GM18519 (cell line): ENCODE data around the gene C21orf58.

Experiments
- ATAC-seq: cut with Tn5 transposase; IDR thresholded peaks from one replicate; pipeline ENCODE4 v1.9.1; 2021; ENCODE audit warnings: mild to moderate bottlenecking, moderate library complexity; ENCODE audit not compliant: unreplicated experiment, low FRiP score

The C21orf58 gene

DNA sequence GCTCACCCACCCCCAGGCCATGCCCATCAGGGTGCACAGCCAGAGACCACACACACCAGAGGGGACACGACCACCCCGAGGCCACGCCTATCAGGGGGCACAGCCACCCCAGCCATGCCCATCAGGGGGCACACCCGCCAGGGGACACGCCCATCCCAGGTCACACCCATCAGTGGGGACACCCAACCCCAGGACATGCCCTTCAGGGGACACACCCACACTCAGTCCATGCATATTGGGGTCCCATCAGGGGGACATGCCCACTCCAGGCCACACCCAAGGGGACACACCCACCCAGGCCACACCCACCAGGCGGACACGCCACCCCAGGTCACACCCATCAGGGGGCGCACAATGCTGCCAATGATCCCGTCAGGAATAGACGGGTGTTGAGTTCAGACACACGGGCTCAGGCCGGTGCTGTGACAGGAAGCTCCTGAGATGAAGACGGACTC lies 59.0 kb downstream of the C21orf58 start:
- ATAC-seq, result no peak

DNA sequence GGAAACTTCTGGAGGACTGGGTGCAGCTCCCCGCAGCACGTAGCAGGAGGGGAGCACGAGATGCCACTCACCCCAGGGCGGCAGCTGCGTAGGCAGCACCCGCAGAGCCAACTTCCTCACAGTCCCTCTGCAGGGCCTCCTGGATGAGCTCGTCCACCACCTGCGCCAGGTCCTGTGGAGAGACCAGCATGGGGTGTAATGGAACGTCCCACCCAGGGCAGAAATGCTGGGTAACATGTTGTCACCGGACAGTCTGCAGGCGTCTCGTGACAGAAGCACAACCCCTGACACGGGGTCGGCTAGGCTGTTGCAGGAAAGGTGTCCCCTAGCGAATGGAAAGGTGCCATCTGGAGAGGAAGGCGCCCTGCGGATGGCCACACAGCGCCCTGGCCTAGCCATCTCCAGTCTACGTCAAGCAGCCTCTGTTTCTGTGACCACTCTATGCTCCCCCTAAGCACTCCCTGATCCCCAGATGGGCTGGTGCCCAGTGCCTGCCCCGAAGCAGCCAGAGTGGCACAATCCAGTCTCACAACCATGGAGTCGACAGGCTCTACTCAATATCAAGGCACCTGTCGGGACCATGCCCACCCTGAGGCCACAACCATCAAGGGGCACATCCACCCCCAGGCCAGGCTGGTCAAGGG lies 59.5 kb downstream of the C21orf58 start:
- no peak for ATAC-seq

DNA sequence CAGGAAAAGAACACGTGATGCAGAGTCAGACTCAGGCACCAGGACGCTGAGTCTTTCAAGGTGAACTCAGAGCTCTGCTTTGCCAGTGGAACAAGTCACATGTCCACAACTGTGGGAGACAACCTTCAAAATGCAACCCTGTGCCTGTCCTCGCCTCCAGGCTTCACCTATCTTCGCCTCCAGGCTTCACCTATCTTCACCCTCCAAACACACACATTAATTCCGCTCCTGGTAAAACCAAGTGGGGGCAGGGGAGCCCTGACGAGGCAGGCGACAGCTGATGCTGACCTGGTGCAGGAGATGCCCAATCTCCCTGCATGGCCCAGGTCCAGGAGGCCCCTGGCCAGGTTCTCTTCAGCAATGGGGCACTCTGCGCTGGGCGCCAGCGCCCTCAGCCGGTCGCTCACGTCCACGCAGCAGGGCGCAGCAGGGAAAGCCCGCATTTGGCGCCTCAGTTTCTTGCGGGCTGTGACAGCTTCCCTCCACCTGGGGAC lies 67.1 kb downstream of the C21orf58 start:
- no peak for ATAC-seq

DNA sequence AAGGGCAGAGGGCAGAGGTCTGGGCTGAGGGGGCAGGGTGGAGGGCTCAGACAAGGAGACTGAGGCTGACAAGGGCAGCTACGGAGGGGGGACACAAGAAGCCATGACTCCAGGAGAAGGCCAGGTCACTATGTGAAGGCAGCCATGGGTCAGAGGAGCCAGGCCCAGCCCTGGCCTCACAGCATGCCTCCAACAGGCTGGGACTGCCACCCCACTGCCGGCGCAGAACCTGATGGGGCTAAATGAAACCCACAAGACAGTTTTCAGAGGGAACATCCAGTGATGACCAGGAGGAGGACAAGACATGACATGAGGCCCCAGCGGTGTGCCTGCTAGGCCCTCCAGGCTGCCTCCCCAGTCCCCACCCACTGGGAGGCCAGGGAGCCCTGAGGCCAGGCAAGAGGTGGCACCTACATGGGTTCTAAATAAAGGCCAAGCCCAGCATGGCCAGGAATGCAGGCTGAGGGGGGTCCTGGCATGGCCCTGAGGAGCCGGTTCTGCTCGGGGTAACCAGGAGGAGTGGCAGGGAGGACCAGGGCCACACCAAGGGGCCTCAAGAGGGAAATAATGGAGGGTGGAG lies 67.8 kb downstream of the C21orf58 start:
- ATAC-seq, result no peak

DNA sequence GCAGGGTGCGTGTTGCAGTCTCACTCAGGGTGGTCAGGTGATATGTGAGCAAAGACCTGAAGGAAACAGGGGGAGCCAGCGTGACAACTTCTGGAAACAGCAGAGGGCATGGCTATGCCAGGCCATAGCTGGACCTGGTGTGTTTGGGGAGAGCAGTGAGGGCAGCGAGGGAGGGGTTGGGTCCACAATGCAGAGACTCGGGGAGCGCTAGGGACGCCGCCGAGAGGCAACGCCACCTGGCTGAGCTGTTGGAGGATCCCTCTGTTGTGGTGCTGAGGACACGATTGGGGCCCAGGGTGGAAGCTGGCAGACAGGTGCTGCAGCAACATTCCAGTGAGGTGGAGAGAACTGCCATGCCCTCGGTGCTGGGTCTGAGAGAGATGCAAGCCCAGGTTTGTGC lies 68.5 kb downstream of the C21orf58 start:
- no peak for ATAC-seq

DNA sequence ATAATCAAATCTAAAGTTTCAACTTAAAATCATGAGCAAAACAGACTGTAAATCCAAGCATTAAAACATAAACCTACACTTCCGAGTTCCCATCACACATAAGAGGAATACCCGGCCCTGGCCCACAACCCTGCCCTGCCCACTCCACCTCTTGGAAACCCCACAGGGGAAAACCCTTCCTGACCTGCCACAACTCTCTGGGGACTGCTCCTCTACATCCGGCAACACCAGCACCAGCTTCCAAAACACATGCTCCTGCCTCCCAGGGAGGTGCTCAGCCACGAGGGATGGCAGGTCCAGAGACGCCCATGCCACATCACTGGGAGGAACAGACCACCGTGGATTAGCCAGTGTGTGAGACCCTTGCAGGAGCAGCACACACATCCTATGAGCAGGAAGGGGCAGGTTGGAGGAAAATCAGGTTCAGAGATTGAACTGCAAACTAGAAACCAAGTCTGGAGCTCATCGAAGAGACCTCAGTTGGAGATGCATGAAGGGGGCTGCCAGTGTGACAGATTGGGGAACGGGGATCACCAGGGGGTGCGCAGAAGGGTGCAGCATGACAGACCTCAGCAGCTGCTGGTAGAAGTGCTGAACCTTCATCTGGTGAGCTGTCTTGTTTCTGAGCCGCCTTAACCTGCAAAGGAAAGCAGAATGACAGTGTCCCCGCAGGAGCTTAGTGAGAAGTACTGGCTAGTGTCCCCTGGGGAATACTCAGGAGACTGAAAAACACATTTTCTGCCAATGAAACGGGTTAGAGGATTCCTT lies 69.3 kb downstream of the C21orf58 start:
- ATAC-seq, result no peak

DNA sequence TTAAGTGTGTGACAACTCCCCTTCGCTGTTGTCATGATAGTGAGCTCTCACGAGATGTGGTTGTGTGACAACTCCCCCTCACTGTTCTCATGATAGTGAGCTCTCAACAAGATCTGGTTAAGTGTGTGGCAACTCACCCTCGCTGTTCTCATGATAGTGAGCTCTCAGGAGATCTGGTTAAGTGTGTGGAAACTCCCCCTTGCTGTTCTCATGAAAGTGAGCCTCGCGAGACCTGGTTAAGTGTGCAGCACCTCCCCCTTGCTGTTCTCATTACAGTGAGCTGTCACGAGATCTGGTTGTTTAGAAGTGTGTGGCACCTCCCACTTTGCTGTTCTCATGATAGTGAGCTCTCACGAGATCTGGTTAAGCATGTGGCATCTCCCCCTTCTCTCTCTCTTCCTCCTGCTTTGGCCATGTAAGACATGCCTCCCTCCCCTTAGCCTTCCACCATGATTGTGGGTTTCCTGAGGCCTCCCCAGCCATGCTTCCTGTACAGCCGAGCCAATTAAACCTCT lies 70.0 kb downstream of the C21orf58 start:
- ATAC-seq, result peak; percentile 41

DNA sequence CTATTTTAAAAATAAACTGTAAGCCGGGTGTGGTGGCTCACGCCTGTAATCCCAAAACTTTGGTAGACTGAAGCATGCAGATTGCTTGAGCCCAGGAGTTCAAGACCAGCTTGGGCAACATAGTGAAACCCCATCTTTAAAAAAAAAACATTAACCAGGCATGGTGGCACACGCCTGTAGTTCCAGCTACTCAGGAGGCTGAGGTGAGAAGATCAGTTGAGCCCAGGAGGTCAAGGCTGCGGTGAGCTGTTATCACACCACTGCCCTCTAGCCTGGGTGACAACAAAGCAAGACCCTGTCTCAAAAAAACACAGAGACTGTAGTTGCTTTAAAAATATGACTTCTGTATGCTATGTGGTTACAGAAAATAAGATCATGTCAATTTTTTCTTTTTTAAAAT lies 70.8 kb downstream of the C21orf58 start:
- no peak for ATAC-seq
